Epithelial cell of esophagus (primary cell): ENCODE results near the gene GLUD1.
"Not testable (repeated sequence)": the region's sequence is repeated elsewhere in the genome, so short reads cannot be mapped to it uniquely, and the experiment has no call there.

Source experiments
- DNase-seq: peaks from one replicate; pipeline ENCODE4 v3.0.0; 2010; ENCODE audit warnings: low read depth
- H3K4me3 ChIP-seq: 2 replicates; pipeline ENCODE4 v1.5.1; 2011; ENCODE audit warnings: mild to moderate bottlenecking, low read length, control low read depth
- CTCF ChIP-seq: IDR thresholded peaks from 2 replicates; pipeline ENCODE4 v1.5.1; 2011; ENCODE audit warnings: low read depth, mild to moderate bottlenecking, low read length, control low read depth, inconsistent platforms; ENCODE audit not compliant: insufficient read depth; ENCODE audit errors: missing control alignments

Gene GLUD1

GRCh38 chr10:87094373-87095235 lies at the start of gene GLUD1, which contains the start of gene SHLD2:
Gene GLUD1, minus strand, starts transcription at chr10:87094843. Its CDS starts 74 bp downstream, at chr10:87094769.
Gene SHLD2, plus strand, starts transcription at chr10:87095206. Its CDS starts 56,149 bp downstream, at chr10:87151355.
- TF ChIP-seq CTCF = no peak
- peak within 1 kb of the TSS; percentile 70 for H3K4me3 ChIP-seq
- DNase-seq = peak; percentile 85

- DNase-seq = not testable (repeated sequence)
These were observed 48.4 kb upstream of the GLUD1 start for GRCh38 chr10:87143109-87143418.

GRCh38 chr10:87142230-87143108 lies 47.8 kb upstream of the GLUD1 start:
- DNase-seq = peak; percentile 42
- H3K4me3 ChIP-seq = not testable (repeated sequence)

More at GRCh38 chr10:87143109-87143418, 48.4 kb upstream of the GLUD1 start:
- H3K4me3 ChIP-seq = not testable (repeated sequence)

- DNase-seq, H3K4me3 ChIP-seq: not testable (repeated sequence)
These were observed 42.8 kb upstream of the GLUD1 start for GRCh38 chr10:87137478-87137877.

- DNase-seq, H3K4me3 ChIP-seq: not testable (repeated sequence)
These were observed 39.8 kb upstream of the GLUD1 start for GRCh38 chr10:87134440-87134839.

- not testable (repeated sequence) for DNase-seq, H3K4me3 ChIP-seq
These were observed 39.3 kb upstream of the GLUD1 start for GRCh38 chr10:87133936-87134335.

- DNase-seq, H3K4me3 ChIP-seq: not testable (repeated sequence)
These were observed 37.5 kb upstream of the GLUD1 start for GRCh38 chr10:87132176-87132575.

- not testable (repeated sequence) for DNase-seq, H3K4me3 ChIP-seq
These were observed 33.0 kb upstream of the GLUD1 start for GRCh38 chr10:87127607-87128156.

GRCh38 chr10:87127048-87127447 lies 32.4 kb upstream of the GLUD1 start:
- not testable (repeated sequence) for DNase-seq, H3K4me3 ChIP-seq

GRCh38 chr10:87123351-87123750 lies 28.7 kb upstream of the GLUD1 start:
- not testable (repeated sequence) for H3K4me3 ChIP-seq, DNase-seq

GRCh38 chr10:87119029-87119428 lies 24.4 kb upstream of the GLUD1 start:
- H3K4me3 ChIP-seq, DNase-seq: not testable (repeated sequence)

- DNase-seq = not testable (repeated sequence)
These were observed 23.5 kb upstream of the GLUD1 start for GRCh38 chr10:87118122-87118521.

More at GRCh38 chr10:87118122-87118521, 23.5 kb upstream of the GLUD1 start:
- not testable (repeated sequence) for H3K4me3 ChIP-seq
